Memory B cell (primary cell): ENCODE data around the gene RDH16.

Experiments used
- ATAC-seq: fragments of 150-1000 bp; cut with Tn5 transposase; 2 replicates; pipeline ENCODE4 v1.10.0; 2021; ENCODE audit warnings: low read depth, mild to moderate bottlenecking, moderate library complexity
- DNase-seq, 2 donors: peaks; one replicate each; pipeline ENCODE4 v3.0.0; 2022; ENCODE audit warnings: low spot score in 2 of 2
- H3K27ac Mint-ChIP-seq: one replicate; pipeline ENCODE4 v1.8.0; 2022; ENCODE audit warnings: mild to moderate bottlenecking, moderate library complexity, mixed read lengths
- H3K27me3 Mint-ChIP-seq: one replicate; pipeline ENCODE4 v1.8.0; 2022; ENCODE audit warnings: mixed read lengths
- H3K36me3 Mint-ChIP-seq: one replicate; pipeline ENCODE4 v1.8.0; 2022; ENCODE audit warnings: mild to moderate bottlenecking, mixed read lengths
- H3K4me1 Mint-ChIP-seq: one replicate; pipeline ENCODE4 v1.8.0; 2022; ENCODE audit warnings: mixed read lengths
- H3K4me3 Mint-ChIP-seq: one replicate; pipeline ENCODE4 v1.8.0; 2022; ENCODE audit warnings: mild to moderate bottlenecking, moderate library complexity, mixed read lengths
- H3K9me3 Mint-ChIP-seq: one replicate; pipeline ENCODE4 v1.8.0; 2022; ENCODE audit warnings: mixed read lengths

RDH16 gene

GRCh38 chr12:56908136-56908535, 49.3 kb downstream of the RDH16 start:
- Mint-ChIP-seq H3K27ac (no peak overlapping the region), H3K9me3 (peaks cover 15% of the 10 kb centered on the region), H3K27me3 (peaks cover 11% of the 10 kb centered on the region), H3K4me1 (no peaks in the 10 kb centered on the region), H3K4me3 (no peak overlapping the region), H3K36me3 (peaks cover 7% of the 10 kb centered on the region)
- DNase-seq = no peak
- ATAC-seq = no peak

GRCh38 chr12:56905852-56906251, 51.6 kb downstream of the RDH16 start:
- H3K4me1 Mint-ChIP-seq = no peaks in the 10 kb centered on the region

GRCh38 chr12:56903374-56903773, 54.0 kb downstream of the RDH16 start:
- no peak for ATAC-seq
- no peak overlapping the region for H3K4me3 Mint-ChIP-seq
- no peaks in the 10 kb centered on the region for H3K4me1 Mint-ChIP-seq
- no peak overlapping the region for H3K27ac Mint-ChIP-seq
- no peak for DNase-seq
- peaks cover 16% of the 10 kb centered on the region for H3K9me3 Mint-ChIP-seq
- peaks cover 10% of the 10 kb centered on the region for H3K36me3 Mint-ChIP-seq
- H3K27me3 Mint-ChIP-seq = peaks cover 2% of the 10 kb centered on the region

More at GRCh38 chr12:56905852-56906251, 51.6 kb downstream of the RDH16 start:
- Mint-ChIP-seq H3K9me3 (peaks cover 17% of the 10 kb centered on the region), H3K27me3 (peaks cover 3% of the 10 kb centered on the region), H3K36me3 (peaks cover 11% of the 10 kb centered on the region), H3K4me3 (no peak overlapping the region), H3K27ac (no peak overlapping the region)
- ATAC-seq = no peak
- DNase-seq = no peak
